Neuronal stem cell (in vitro differentiated cells): ENCODE measurements around the gene OTOA.

Source experiments
- DNase-seq: peaks from one replicate; pipeline ENCODE4 v3.0.0-alpha.2; 2013; ENCODE audit warnings: low spot score
- H2AFZ ChIP-seq: one replicate; pipeline ENCODE4 v1.6.1; 2013; ENCODE audit warnings: mild to moderate bottlenecking, low read length, inconsistent platforms
- H2AK5ac ChIP-seq: 2 replicates; pipeline ENCODE4 v1.6.1; 2013; ENCODE audit warnings: low read depth, mild to moderate bottlenecking, inconsistent platforms, low read length, moderate library complexity, mixed read lengths
- H2BK120ac ChIP-seq: 2 replicates; pipeline ENCODE4 v1.6.1; 2013; ENCODE audit warnings: low read depth, mild to moderate bottlenecking, inconsistent platforms, low read length, moderate library complexity, mixed read lengths
- H2BK12ac ChIP-seq: one replicate; pipeline ENCODE4 v1.6.1; 2013; ENCODE audit warnings: low read length, inconsistent platforms
- H2BK15ac ChIP-seq: 2 replicates; pipeline ENCODE4 v1.6.1; 2013; ENCODE audit warnings: mild to moderate bottlenecking, low read length, inconsistent platforms, mixed read lengths
- H2BK5ac ChIP-seq: one replicate; pipeline ENCODE4 v1.6.1; 2013; ENCODE audit warnings: inconsistent platforms, mild to moderate bottlenecking, low read length, moderate library complexity
- H3K14ac ChIP-seq: one replicate; pipeline ENCODE4 v1.6.1; 2013; ENCODE audit warnings: low read length, inconsistent platforms
- H3K18ac ChIP-seq: 2 replicates; pipeline ENCODE4 v1.6.1; 2013; ENCODE audit warnings: low read length, inconsistent platforms
- H3K23ac ChIP-seq: 2 replicates; pipeline ENCODE4 v1.6.1; 2013; ENCODE audit warnings: low read depth, mild to moderate bottlenecking, mixed read lengths, low read length, inconsistent platforms; ENCODE audit not compliant: poor library complexity
- H3K27ac ChIP-seq: replicated peaks from 3 replicates; pipeline ENCODE4 v1.5.1; 2013; ENCODE audit warnings: low read length, inconsistent platforms
- H3K27me3 ChIP-seq, 3 experiments: 2 replicates each; pipeline ENCODE4 v1.6.1; 2013; ENCODE audit warnings: low read length in 3 of 3, mild to moderate bottlenecking in 2 of 3, inconsistent platforms in 1 of 3, low read depth in 1 of 3, mixed read lengths in 1 of 3, moderate library complexity in 1 of 3; ENCODE audit not compliant: control insufficient read depth in 3 of 3, insufficient read depth in 3 of 3
- H3K36me3 ChIP-seq, 2 donors: replicated peaks in 1 of 2; 2 replicates each; pipeline ENCODE4 v1.6.1; 2013; ENCODE audit warnings: low read length in 2 of 2; ENCODE audit not compliant: control insufficient read depth in 2 of 2, insufficient read depth in 2 of 2
- H3K4ac ChIP-seq: 2 replicates; pipeline ENCODE4 v1.6.1; 2013; ENCODE audit warnings: inconsistent platforms, mild to moderate bottlenecking, low read length, moderate library complexity
- H3K4me1 ChIP-seq, 2 donors: 1 replicate in 1 of 2; 2 replicates in 1 of 2; pipeline ENCODE4 v1.6.1; 2013; ENCODE audit warnings: low read length in 2 of 2, low read depth in 1 of 2; ENCODE audit not compliant: control insufficient read depth in 2 of 2, insufficient read depth in 1 of 2
- H3K4me2 ChIP-seq: one replicate; pipeline ENCODE4 v1.6.1; 2013; ENCODE audit warnings: mild to moderate bottlenecking, low read length, inconsistent platforms; ENCODE audit not compliant: insufficient read depth, poor library complexity, severe bottlenecking
- H3K4me3 ChIP-seq, 2 donors: 2 replicates each; pipeline ENCODE4 v1.5.1; 2013; ENCODE audit warnings: low read length in 2 of 2, mild to moderate bottlenecking in 2 of 2, inconsistent platforms in 1 of 2, moderate library complexity in 1 of 2
- H3K79me1 ChIP-seq: one replicate; pipeline ENCODE4 v1.6.1; 2013; ENCODE audit warnings: low read depth, mild to moderate bottlenecking, inconsistent platforms, low read length, moderate library complexity
- H3K9ac ChIP-seq: one replicate; pipeline ENCODE4 v1.6.1; 2013; ENCODE audit warnings: mild to moderate bottlenecking, low read depth, low read length, inconsistent platforms; ENCODE audit not compliant: poor library complexity
- H3K9me3 ChIP-seq, 2 donors: replicated peaks in 1 of 2; 2 replicates each; pipeline versions ENCODE3 to v1.6.1; 2013; ENCODE audit warnings: low read length in 2 of 2, mild to moderate bottlenecking in 2 of 2, inconsistent platforms in 1 of 2, low read depth in 1 of 2, mixed read lengths in 1 of 2, moderate library complexity in 1 of 2; ENCODE audit not compliant: control insufficient read depth in 2 of 2, insufficient read depth in 1 of 2
- H4K8ac ChIP-seq: one replicate; pipeline ENCODE4 v1.6.1; 2013; ENCODE audit warnings: low read depth, mild to moderate bottlenecking, inconsistent platforms, low read length, moderate library complexity
- H4K91ac ChIP-seq: one replicate; pipeline ENCODE4 v1.6.1; 2013; ENCODE audit warnings: low read length, low read depth, mild to moderate bottlenecking, inconsistent platforms; ENCODE audit not compliant: poor library complexity
- WGBS, 2 donors: extraction: QIAGEN DNeasy Blood & Tissue Kit; methylation state at CpG; one replicate each; pipeline ENCODE4 v1.1.7; 2013; ENCODE audit warnings: missing lambda C conversion rate in 2 of 2, mixed read lengths in 1 of 2; ENCODE audit not compliant: insufficient read length in 2 of 2, insufficient replicate concordance in 1 of 2; ENCODE audit errors: extremely low coverage in 2 of 2; 5-methylcytosine and 5-hydroxymethylcytosine counted together

The OTOA gene

GRCh38 chr16:21704733-21705132, 41.0 kb downstream of the OTOA start:
- no CpG with 5 or more reads among the region's 6 CpGs for WGBS, 2 donors
- H3K4me2 ChIP-seq: no peak overlapping the region

GRCh38 chr16:21708533-21709115, 44.9 kb downstream of the OTOA start:
- Histone ChIP-seq H3K27ac (no peak overlapping the region), H2BK15ac (no peak overlapping the region), H2BK120ac (no peak overlapping the region), H2BK12ac (no peak overlapping the region), H3K27me3 (no peaks in the 10 kb centered on the region), H3K23ac (peak overlapping the region; percentile 26), H3K4me3 (no peak overlapping the region), H3K4me1 (peaks cover 0 to 2% of the 10 kb centered on the region in 2 donors), H3K14ac (no peak overlapping the region), H3K9ac (no peak overlapping the region), H4K91ac (no peak overlapping the region), H3K4me2 (no peak overlapping the region), H2BK5ac (no peak overlapping the region), H3K79me1 (no peaks in the 10 kb centered on the region), H3K36me3 (no peaks in the 10 kb centered on the region), H4K8ac (no peak overlapping the region), H3K9me3 (no peaks in the 10 kb centered on the region), H3K18ac (no peak overlapping the region), H3K4ac (no peak overlapping the region), H2AFZ (no peak overlapping the region), H2AK5ac (no peak overlapping the region)
- peak; percentile 69 for DNase-seq
- no CpG with 5 or more reads among the region's 10 CpGs for WGBS, 2 donors

More at GRCh38 chr16:21704733-21705132, 41.0 kb downstream of the OTOA start:
- H2AFZ ChIP-seq: no peak overlapping the region
- H2BK5ac ChIP-seq: no peak overlapping the region
- H3K27me3 ChIP-seq: no peaks in the 10 kb centered on the region
- H3K23ac ChIP-seq: no peak overlapping the region
- no peak overlapping the region for H2BK15ac ChIP-seq
- no peak overlapping the region for H3K14ac ChIP-seq
- H3K36me3 ChIP-seq: no peaks in the 10 kb centered on the region
- H2BK12ac ChIP-seq: no peak overlapping the region
- no peak overlapping the region for H3K9ac ChIP-seq
- H4K8ac ChIP-seq: no peak overlapping the region
- H3K27ac ChIP-seq: no peak overlapping the region
- H3K79me1 ChIP-seq: no peaks in the 10 kb centered on the region
- no peaks in the 10 kb centered on the region for H3K9me3 ChIP-seq
- no peak overlapping the region for H3K4ac ChIP-seq
- no peaks in the 10 kb centered on the region for H3K4me1 ChIP-seq
- no peak for DNase-seq
- H2AK5ac ChIP-seq: no peak overlapping the region
- H2BK120ac ChIP-seq: no peak overlapping the region
- H4K91ac ChIP-seq: no peak overlapping the region
- no peak overlapping the region for H3K4me3 ChIP-seq
- H3K18ac ChIP-seq: no peak overlapping the region

- H2BK120ac ChIP-seq: no peak overlapping the region
- no peak overlapping the region for H2BK5ac ChIP-seq
- H3K9me3 ChIP-seq: no peaks in the 10 kb centered on the region
- no peak overlapping the region for H3K9ac ChIP-seq
- H4K8ac ChIP-seq: no peak overlapping the region
- no peaks in the 10 kb centered on the region for H3K27me3 ChIP-seq
- H3K18ac ChIP-seq: no peak overlapping the region
- H3K4me2 ChIP-seq: no peak overlapping the region
- no peak overlapping the region for H3K4me3 ChIP-seq
- H2AK5ac ChIP-seq: no peak overlapping the region
- no peaks in the 10 kb centered on the region for H3K36me3 ChIP-seq
- H2BK15ac ChIP-seq: no peak overlapping the region
- no peaks in the 10 kb centered on the region for H3K79me1 ChIP-seq
- H2AFZ ChIP-seq: no peak overlapping the region
- H3K23ac ChIP-seq: no peak overlapping the region
- no peak overlapping the region for H4K91ac ChIP-seq
- H3K4ac ChIP-seq: no peak overlapping the region
- no peak overlapping the region for H2BK12ac ChIP-seq
- no peak overlapping the region for H3K27ac ChIP-seq
- peaks cover 0 to 5% of the 10 kb centered on the region in 2 donors for H3K4me1 ChIP-seq
- WGBS, 2 donors: no CpG with 5 or more reads among the region's 4 CpGs
- H3K14ac ChIP-seq: no peak overlapping the region
- no peak for DNase-seq
These were observed 47.2 kb downstream of the OTOA start for GRCh38 chr16:21710938-21711337.

GRCh38 chr16:21713549-21714368, 50.0 kb downstream of the OTOA start:
- H4K8ac ChIP-seq: no peak overlapping the region
- no CpG with 5 or more reads among the region's 5 CpGs for whole genome bisulfite sequencing, 2 donors
- no peak overlapping the region for H2BK12ac ChIP-seq
- no peaks in the 10 kb centered on the region for H3K9me3 ChIP-seq
- H3K4ac ChIP-seq: no peak overlapping the region
- H2BK15ac ChIP-seq: no peak overlapping the region
- H2AK5ac ChIP-seq: no peak overlapping the region
- H3K4me3 ChIP-seq: no peak overlapping the region
- H2AFZ ChIP-seq: no peak overlapping the region
- H3K27me3 ChIP-seq: no peaks in the 10 kb centered on the region
- no peak overlapping the region for H4K91ac ChIP-seq
- no peak for DNase-seq
- no peaks in the 10 kb centered on the region for H3K79me1 ChIP-seq
- no peak overlapping the region for H2BK5ac ChIP-seq
- peaks cover 0 to 5% of the 10 kb centered on the region in 2 donors for H3K4me1 ChIP-seq
- H3K36me3 ChIP-seq: no peaks in the 10 kb centered on the region
- H3K4me2 ChIP-seq: no peak overlapping the region
- no peak overlapping the region for H3K23ac ChIP-seq
- no peak overlapping the region for H2BK120ac ChIP-seq
- no peak overlapping the region for H3K18ac ChIP-seq
- no peak overlapping the region for H3K14ac ChIP-seq
- no peak overlapping the region for H3K27ac ChIP-seq
- no peak overlapping the region for H3K9ac ChIP-seq
